LNCaP clone FGC (cell line): ENCODE data around the gene CNP.

ENCODE experiments used
- DNase-seq: peaks from one replicate; pipeline ENCODE4 v3.0.0-alpha.2; 2011; ENCODE audit warnings: low read depth
- H3K4me3 ChIP-seq: 2 replicates; pipeline ENCODE4 v1.5.1; 2011; ENCODE audit warnings: mild to moderate bottlenecking, low read depth, low read length, control low read depth
- TF ChIP-seq, protein P1 (sequence below): IDR thresholded peaks from 2 replicates; pipeline ENCODE4 v1.5.1; 2012; ENCODE audit warnings: mild to moderate bottlenecking; ENCODE audit not compliant: control insufficient read depth, insufficient read depth; ENCODE audit errors: extremely low read depth

The CNP gene

DNA sequence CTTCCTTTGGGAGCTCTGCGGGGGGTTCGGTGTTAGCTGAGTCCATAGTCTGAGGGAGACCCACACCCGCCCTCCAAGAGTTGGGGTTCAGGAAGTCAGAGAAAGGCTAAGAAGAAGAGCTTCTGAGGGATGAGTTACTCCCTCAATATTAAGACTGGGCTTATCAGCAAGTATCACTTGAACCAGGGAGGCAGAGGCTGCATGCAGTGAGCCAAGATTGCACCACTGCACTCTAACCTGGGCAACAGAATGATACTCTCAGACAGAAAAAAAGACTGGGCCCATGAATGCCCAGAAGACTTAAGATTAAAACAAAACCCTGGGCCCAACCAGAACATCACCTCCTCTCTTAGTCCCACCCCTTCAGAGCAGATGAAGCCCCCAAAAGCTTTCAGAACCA, 59.3 kb downstream of the CNP start:
- TF ChIP-seq, protein P1, sequence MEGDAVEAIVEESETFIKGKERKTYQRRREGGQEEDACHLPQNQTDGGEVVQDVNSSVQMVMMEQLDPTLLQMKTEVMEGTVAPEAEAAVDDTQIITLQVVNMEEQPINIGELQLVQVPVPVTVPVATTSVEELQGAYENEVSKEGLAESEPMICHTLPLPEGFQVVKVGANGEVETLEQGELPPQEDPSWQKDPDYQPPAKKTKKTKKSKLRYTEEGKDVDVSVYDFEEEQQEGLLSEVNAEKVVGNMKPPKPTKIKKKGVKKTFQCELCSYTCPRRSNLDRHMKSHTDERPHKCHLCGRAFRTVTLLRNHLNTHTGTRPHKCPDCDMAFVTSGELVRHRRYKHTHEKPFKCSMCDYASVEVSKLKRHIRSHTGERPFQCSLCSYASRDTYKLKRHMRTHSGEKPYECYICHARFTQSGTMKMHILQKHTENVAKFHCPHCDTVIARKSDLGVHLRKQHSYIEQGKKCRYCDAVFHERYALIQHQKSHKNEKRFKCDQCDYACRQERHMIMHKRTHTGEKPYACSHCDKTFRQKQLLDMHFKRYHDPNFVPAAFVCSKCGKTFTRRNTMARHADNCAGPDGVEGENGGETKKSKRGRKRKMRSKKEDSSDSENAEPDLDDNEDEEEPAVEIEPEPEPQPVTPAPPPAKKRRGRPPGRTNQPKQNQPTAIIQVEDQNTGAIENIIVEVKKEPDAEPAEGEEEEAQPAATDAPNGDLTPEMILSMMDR: no peak
- no peak overlapping the region for H3K4me3 ChIP-seq
- DNase-seq: no peak

DNA sequence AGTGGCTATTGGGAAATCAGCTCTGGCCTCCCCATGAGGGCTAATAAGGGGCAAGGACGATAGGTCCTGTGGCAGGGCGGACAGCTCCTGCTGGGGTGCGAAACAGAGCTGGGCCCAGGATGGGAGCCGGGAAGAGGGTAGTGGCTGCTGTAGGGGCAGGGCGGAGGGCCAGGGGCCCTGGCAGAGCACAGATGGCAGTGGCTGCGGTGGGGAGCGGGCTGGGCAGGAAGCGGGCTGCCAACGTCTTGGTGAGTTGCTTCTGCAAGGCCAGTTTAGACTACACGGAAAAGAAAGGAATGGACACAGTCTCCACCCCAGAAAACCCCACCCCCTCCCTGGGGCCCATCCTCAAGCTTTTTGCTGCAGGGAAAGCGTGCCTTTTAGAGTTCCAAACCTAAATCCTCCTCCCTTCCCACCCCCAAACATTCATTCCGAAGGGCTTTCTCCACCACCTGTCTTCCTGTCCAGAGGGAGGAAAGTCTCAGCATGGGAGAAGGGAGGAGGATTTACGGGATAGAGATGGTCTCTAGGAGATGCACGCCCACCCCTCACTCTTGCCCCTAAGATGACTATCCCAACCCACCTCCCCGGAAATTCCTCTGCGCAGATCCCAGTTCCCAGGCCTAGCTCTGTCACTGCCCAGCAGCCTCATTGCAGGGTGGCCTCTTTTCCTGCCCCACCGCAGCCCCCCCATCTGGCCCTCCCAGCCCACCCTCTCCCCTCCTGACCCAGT, 60.4 kb downstream of the CNP start:
- no peak for DNase-seq
- no peak overlapping the region for H3K4me3 ChIP-seq
- TF ChIP-seq, protein P1: no peak
